GM23248 (cell line): Measurements from ENCODE around the gene MYO9A. TPM values are rescaled to one million over a fixed set of nuclear protein-coding genes. Genes with fewer than 3 reads are reported as not detected.
A peak's percentile ranks its signal among the peaks of the same experiment; 100 is the strongest.

Source experiments
- DNase-seq: peaks from one replicate; pipeline ENCODE4 v3.0.0-alpha.2; 2015
- H2AFZ ChIP-seq: fragments of 200-600 bp; sonication (generic); 2 replicates; pipeline ENCODE4 v1.6.1; 2016; ENCODE audit warnings: antibody characterized with exemption
- H3F3A ChIP-seq: fragments of 200-600 bp; sonication (generic); 2 replicates; pipeline ENCODE4 v1.6.1; 2016; ENCODE audit warnings: mild to moderate bottlenecking, antibody characterized with exemption, mixed run types; ENCODE audit not compliant: insufficient read depth
- H3K27ac ChIP-seq: fragments of 200-600 bp; sonication (generic); 2 replicates; pipeline ENCODE4 v1.5.1; 2016; ENCODE audit warnings: mild to moderate bottlenecking
- H3K27me3 ChIP-seq: fragments of 200-600 bp; sonication (generic); replicated peaks from 2 replicates; pipeline ENCODE4 v1.6.1; 2016; ENCODE audit warnings: mild to moderate bottlenecking; ENCODE audit not compliant: insufficient read depth
- H3K36me3 ChIP-seq: fragments of 200-600 bp; sonication (generic); 2 replicates; pipeline ENCODE4 v1.6.1; 2016; ENCODE audit warnings: low read depth, mild to moderate bottlenecking
- H3K4me1 ChIP-seq: fragments of 200-600 bp; sonication (generic); 2 replicates; pipeline ENCODE4 v1.6.1; 2016; ENCODE audit warnings: mild to moderate bottlenecking; ENCODE audit not compliant: insufficient read depth
- H3K4me2 ChIP-seq: fragments of 200-600 bp; sonication (generic); one replicate; pipeline ENCODE4 v1.6.1; 2016; ENCODE audit warnings: mild to moderate bottlenecking; ENCODE audit not compliant: unreplicated experiment
- H3K4me3 ChIP-seq: fragments of 200-600 bp; sonication (generic); 2 replicates; pipeline ENCODE4 v1.5.1; 2016; ENCODE audit warnings: mild to moderate bottlenecking
- H3K79me2 ChIP-seq: fragments of 200-600 bp; sonication (generic); 2 replicates; pipeline ENCODE4 v1.6.1; 2016; ENCODE audit warnings: mild to moderate bottlenecking; ENCODE audit not compliant: insufficient read depth
- H3K9ac ChIP-seq: fragments of 200-600 bp; sonication (generic); 2 replicates; pipeline ENCODE4 v1.6.1; 2016; ENCODE audit warnings: mild to moderate bottlenecking
- H3K9me2 ChIP-seq: fragments of 200-600 bp; sonication (generic); 2 replicates; pipeline ENCODE4 v1.6.1; 2016; ENCODE audit warnings: mixed run types, mild to moderate bottlenecking, moderate library complexity; ENCODE audit not compliant: insufficient read depth
- H3K9me3 ChIP-seq: fragments of 200-600 bp; sonication (generic); one replicate; pipeline ENCODE4 v1.6.1; 2017; ENCODE audit warnings: low read depth
- H4K20me1 ChIP-seq: fragments of 200-600 bp; sonication (generic); 2 replicates; pipeline ENCODE4 v1.6.0; 2016; ENCODE audit not compliant: insufficient read depth
- EZH2 ChIP-seq: fragments of 200-600 bp; sonication (generic); IDR thresholded peaks from 2 replicates; pipeline ENCODE4 v1.6.1; 2018; ENCODE audit warnings: antibody characterized with exemption, mild to moderate bottlenecking; ENCODE audit not compliant: insufficient read depth, poor library complexity, severe bottlenecking
- EZH2phosphoT487 ChIP-seq: fragments of 200-600 bp; sonication (generic); IDR thresholded peaks from 2 replicates; pipeline ENCODE4 v1.6.1; 2018; ENCODE audit warnings: antibody characterized with exemption, moderate library complexity, mild to moderate bottlenecking, low read depth; ENCODE audit not compliant: insufficient read depth
- WGBS, 2 experiments: methylation state at CpG; one replicate each; pipeline ENCODE4 v1.1.6; 2015 to 2017; ENCODE audit warnings: low lambda C conversion rate in 2 of 2, low coverage in 1 of 2; ENCODE audit errors: missing lambda C conversion rate in 2 of 2; 5-methylcytosine and 5-hydroxymethylcytosine counted together
- in situ Hi-C: fragments of 300-500 bp; cut with MboI; formaldehyde crosslinking; loops from 2 replicates; pipeline ENCODE4 v1.15.0; 2020
- polyA plus RNA-seq: library from polyadenylated mRNA; unstranded; fragments of >200 nt; fragmentation: Nextera tagmentation; extraction: Ambion mirVana; gene quantifications from 2 replicates; pipeline ENCODE4 v1.2.1, GENCODE V29; 2016
- total RNA-seq: library from RNA; depleted of rRNA; stranded (reverse); fragments of >200 nt; shearing (Covaris generic); gene quantifications from 2 replicates; pipeline ENCODE4 v1.2.3, GENCODE V29; 2014

Gene MYO9A
- total and polyA plus RNA-seq, 2 experiments from 2014 or later: 10.6 to 20.4 TPM

DNA sequence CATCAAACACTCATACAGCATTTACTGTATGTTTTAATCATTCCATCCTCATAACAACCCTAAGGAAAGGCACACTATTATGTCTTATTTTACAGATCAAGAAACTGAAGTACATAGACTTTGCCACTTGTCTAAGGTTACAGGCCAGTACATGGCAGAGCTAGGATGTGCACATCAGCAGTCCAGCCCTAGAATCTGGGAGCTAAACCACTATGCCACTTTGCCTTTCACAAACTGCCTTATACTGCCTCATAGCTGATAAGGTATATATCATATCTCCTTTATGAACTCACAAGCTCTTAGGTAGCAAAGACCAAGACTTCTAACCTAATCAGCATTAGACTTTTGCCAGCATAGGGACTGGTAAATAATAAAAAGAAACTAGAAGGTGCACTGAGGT, 49.1 kb downstream of the MYO9A start:
- Histone ChIP-seq H3F3A (no peaks in the 10 kb centered on the region; the same call in 1 of the 2 replicates), H3K27ac (no peak overlapping the region), H3K4me2 (no peak overlapping the region), H4K20me1 (no peaks in the 10 kb centered on the region; the same call in 1 of the 2 replicates), H3K9me2 (no peaks in the 10 kb centered on the region), H3K36me3 (no peaks in the 10 kb centered on the region), H3K9ac (no peak overlapping the region), H3K9me3 (no peaks in the 10 kb centered on the region), H3K4me3 (no peak overlapping the region), H3K79me2 (peaks cover 94% of the 10 kb centered on the region), H3K4me1 (peaks cover 9% of the 10 kb centered on the region; the same call in 1 of the 2 replicates), H2AFZ (no peak overlapping the region), H3K27me3 (no peaks in the 10 kb centered on the region)
- TF ChIP-seq EZH2: no peak
- in situ Hi-C loops: no loop called here
- no peak for DNase-seq

DNA sequence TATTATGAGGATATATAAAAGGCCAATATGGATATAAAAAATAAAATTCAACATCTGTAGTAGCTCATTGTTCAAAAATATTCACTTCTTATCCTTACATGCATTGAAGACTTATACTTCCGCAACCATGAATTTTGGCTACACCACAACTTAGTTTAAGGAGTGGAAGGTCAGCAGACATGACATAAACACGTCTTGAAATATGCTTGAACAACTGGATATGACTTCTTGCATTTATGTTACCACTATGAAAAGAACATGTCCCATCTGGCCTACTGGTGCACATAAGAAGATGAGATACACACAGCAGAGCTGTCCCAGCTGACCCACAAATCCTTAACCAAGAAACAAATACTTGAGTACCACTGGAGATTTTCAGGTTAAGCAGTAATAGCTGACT, 52.1 kb downstream of the MYO9A start:
- Histone ChIP-seq H3K79me2 (peaks cover 96% of the 10 kb centered on the region), H4K20me1 (no peaks in the 10 kb centered on the region; the same call in 1 of the 2 replicates), H3K4me3 (no peak overlapping the region), H3K9me2 (no peaks in the 10 kb centered on the region), H3K4me2 (no peak overlapping the region), H3K27ac (no peak overlapping the region), H3F3A (no peaks in the 10 kb centered on the region; the same call in 1 of the 2 replicates), H3K36me3 (no peaks in the 10 kb centered on the region), H3K27me3 (no peaks in the 10 kb centered on the region), H3K9ac (no peak overlapping the region), H3K9me3 (no peaks in the 10 kb centered on the region), H2AFZ (no peak overlapping the region), H3K4me1 (peaks cover 4% of the 10 kb centered on the region; the same call in 1 of the 2 replicates)
- WGBS, 2 experiments: 96 to 100% methylated on average over 2 of the region's 2 CpGs
- TF ChIP-seq EZH2 (no peak), EZH2phosphoT487 (no peak)
- no peak for DNase-seq
- in situ Hi-C loops: no loop called here

DNA sequence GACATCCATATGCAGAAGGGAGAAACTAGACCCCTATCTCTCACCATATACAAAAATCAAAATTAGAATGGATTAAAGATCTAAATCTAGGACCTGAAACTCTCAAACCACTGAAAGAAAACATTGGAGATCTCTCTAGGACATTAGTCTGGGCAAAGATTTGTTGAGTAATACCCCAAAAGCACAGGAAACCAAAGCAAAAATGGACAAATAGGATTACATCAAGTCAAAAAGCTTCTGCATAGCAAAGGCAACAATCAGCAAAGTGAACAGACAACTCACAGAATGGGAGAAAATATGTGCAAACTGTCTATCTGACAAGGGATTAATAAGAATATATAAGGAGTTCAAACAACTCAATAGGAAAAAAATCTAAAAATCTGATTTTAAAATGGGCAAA, 54.8 kb downstream of the MYO9A start:
- H3K36me3 ChIP-seq: no peaks in the 10 kb centered on the region
- peaks cover 5% of the 10 kb centered on the region; the same call in 1 of the 2 replicates for H3K4me1 ChIP-seq
- in situ Hi-C loops: no loop called here
- no peak overlapping the region for H3K27ac ChIP-seq
- H3F3A ChIP-seq: no peaks in the 10 kb centered on the region
- no peaks in the 10 kb centered on the region for H3K9me2 ChIP-seq
- peaks cover 89% of the 10 kb centered on the region for H3K79me2 ChIP-seq
- TF ChIP-seq EZH2 (no peak), EZH2phosphoT487 (no peak)
- H2AFZ ChIP-seq: no peak overlapping the region
- H3K9me3 ChIP-seq: no peaks in the 10 kb centered on the region
- no peaks in the 10 kb centered on the region for H3K27me3 ChIP-seq
- no peak overlapping the region for H3K9ac ChIP-seq
- H4K20me1 ChIP-seq: no peaks in the 10 kb centered on the region
- no peak overlapping the region for H3K4me3 ChIP-seq
- DNase-seq: peak; percentile 18
- no peak overlapping the region for H3K4me2 ChIP-seq

- no peak overlapping the region for H3K27ac ChIP-seq
- H3F3A ChIP-seq: no peaks in the 10 kb centered on the region
- H3K4me1 ChIP-seq: peaks cover 5% of the 10 kb centered on the region; the same call in 1 of the 2 replicates
- TF ChIP-seq EZH2 (no peak), EZH2phosphoT487 (no peak)
- no peak overlapping the region for H3K4me2 ChIP-seq
- H3K9me2 ChIP-seq: no peaks in the 10 kb centered on the region
- H3K36me3 ChIP-seq: no peaks in the 10 kb centered on the region
- H4K20me1 ChIP-seq: no peaks in the 10 kb centered on the region
- in situ Hi-C loops: no loop called here
- no peak for DNase-seq
- H3K4me3 ChIP-seq: no peak overlapping the region
- H3K9ac ChIP-seq: no peak overlapping the region
- no peak overlapping the region for H2AFZ ChIP-seq
- H3K9me3 ChIP-seq: no peaks in the 10 kb centered on the region
- no peaks in the 10 kb centered on the region for H3K27me3 ChIP-seq
- peaks cover 89% of the 10 kb centered on the region for H3K79me2 ChIP-seq
Measured at GRCh38 chr15:72062319-72062718, 55.6 kb downstream of the MYO9A start.

DNA sequence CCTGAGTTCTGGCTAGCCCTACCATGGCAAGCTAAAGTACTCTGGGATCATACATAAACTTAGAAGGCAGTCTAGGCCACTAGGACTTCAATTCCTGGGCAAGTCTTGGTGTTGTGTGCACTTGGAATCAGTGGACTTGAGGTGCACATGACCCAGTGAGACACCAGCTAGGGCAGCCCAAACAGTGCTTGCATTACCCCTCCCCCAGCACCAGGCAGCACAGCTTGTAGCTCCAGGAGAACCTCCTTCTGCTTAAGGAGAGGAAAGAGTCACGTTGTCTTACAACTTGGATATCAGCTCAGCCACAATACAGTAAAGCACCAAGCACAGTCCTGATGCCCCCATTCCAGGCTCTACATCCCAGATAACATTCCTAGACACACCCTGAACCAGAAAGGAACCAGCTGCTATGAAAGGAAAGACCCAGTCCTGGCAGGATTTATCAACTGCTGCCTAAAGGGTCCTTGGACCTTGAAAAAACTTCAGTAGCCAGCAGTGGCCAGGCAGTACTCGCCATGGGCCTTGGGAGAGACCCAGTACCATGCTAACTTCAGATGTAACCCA, 57.2 kb downstream of the MYO9A start:
- H3K36me3 ChIP-seq: no peaks in the 10 kb centered on the region
- peaks cover 5% of the 10 kb centered on the region; the same call in 1 of the 2 replicates for H3K4me1 ChIP-seq
- H3K4me2 ChIP-seq: no peak overlapping the region
- no peak overlapping the region for H3K9ac ChIP-seq
- H3F3A ChIP-seq: no peaks in the 10 kb centered on the region
- H3K27me3 ChIP-seq: no peaks in the 10 kb centered on the region
- H3K9me2 ChIP-seq: no peaks in the 10 kb centered on the region
- H2AFZ ChIP-seq: no peak overlapping the region
- no peak for TF ChIP-seq EZH2phosphoT487
- no peak for TF ChIP-seq EZH2
- in situ Hi-C loops: no loop called here
- peaks cover 92% of the 10 kb centered on the region for H3K79me2 ChIP-seq
- no peaks in the 10 kb centered on the region for H3K9me3 ChIP-seq
- 88 to 90% methylated on average over 2 of the region's 2 CpGs for WGBS, 2 experiments
- H3K27ac ChIP-seq: no peak overlapping the region
- no peak for DNase-seq
- no peaks in the 10 kb centered on the region for H4K20me1 ChIP-seq
- H3K4me3 ChIP-seq: no peak overlapping the region
